ENCODE results near the gene CPPED1. TPM values are rescaled to one million over a fixed set of nuclear protein-coding genes. Genes with fewer than 3 reads are reported as not detected.

The CPPED1 gene
- total and polyA plus RNA-seq, 3 donors from 2014 or later: 34.3 to 84.3 (median 67.5) TPM

DNA sequence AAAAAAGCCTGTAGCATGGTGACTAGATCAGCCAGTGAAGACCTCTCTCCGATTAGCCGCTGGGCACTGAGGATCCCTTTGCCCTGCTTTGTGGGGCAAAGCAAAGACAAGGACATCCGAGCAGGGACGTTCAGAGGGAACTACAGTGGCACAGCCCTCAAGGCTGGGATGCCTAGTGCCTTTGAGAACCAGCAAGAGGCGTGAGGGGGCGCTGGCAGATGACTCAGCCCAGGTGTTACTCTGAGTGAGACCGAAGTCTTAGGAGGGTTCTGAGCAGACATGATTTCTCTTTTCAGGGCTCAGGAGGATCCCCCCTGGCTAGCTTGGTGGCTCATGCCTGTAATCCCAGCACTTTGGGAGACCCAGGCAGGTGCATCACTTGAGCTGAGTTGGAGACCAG is 178.6 kb downstream of the CPPED1 start:
- Histone ChIP-seq H3K4me3 (no peak overlapping the region), H3K9me3 (no peaks in the 10 kb centered on the region), H3K4me1 (no peaks in the 10 kb centered on the region), H3K27me3 (no peaks in the 10 kb centered on the region), H3K27ac (no peak overlapping the region), H3K36me3 (ENCODE audit: low read depth, missing control alignments) (no peaks in the 10 kb centered on the region)
- DNase-seq: no peak
- intact Hi-C loops (cut with DNase I; ENCODE audit: low total_unique reads): no loop called here
- 70 to 77% methylated on average over 7 of the region's 7 CpGs for WGBS, 2 donors
- TF ChIP-seq POLR2A (IDR thresholded peaks at IDR 0.05) (no peak), CTCF (IDR thresholded peaks at IDR 0.05) (no peak)

DNA sequence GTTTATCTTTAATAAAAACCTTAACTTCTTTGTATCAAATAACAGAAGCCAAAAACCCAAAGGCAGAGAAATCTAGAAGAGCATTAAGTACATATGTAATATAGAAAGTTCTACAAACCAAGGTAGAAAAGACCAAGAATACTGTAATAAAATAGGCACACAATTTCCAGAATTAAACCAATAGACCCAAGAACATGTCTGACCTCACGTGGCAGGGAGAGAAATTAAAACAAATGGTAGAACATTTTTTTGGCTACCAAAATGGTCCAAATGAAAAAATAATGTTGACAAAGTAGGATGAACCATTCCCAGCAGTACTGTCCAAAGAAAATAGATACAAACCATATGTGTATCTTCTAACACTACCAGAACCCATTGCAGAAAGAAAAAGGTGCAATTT is 183.5 kb downstream of the CPPED1 start:
- Histone ChIP-seq H3K4me3 (no peak overlapping the region), H3K4me1 (no peaks in the 10 kb centered on the region), H3K9me3 (no peaks in the 10 kb centered on the region), H3K36me3 (ENCODE audit: low read depth, missing control alignments) (no peaks in the 10 kb centered on the region), H3K27ac (no peak overlapping the region), H3K27me3 (no peaks in the 10 kb centered on the region)
- no peak for TF ChIP-seq CTCF (IDR thresholded peaks at IDR 0.05)
- TF ChIP-seq POLR2A (IDR thresholded peaks at IDR 0.05): no peak
- 41 to 58% methylated on average over 1 of the region's 1 CpG for WGBS, 2 donors
- DNase-seq: no peak
- intact Hi-C loops (cut with DNase I; ENCODE audit: low total_unique reads): no loop called here

- DNase-seq: no peak
- Histone ChIP-seq H3K36me3 (ENCODE audit: low read depth, missing control alignments) (no peaks in the 10 kb centered on the region), H3K27ac (no peak overlapping the region), H3K27me3 (no peaks in the 10 kb centered on the region), H3K4me1 (no peaks in the 10 kb centered on the region), H3K9me3 (no peaks in the 10 kb centered on the region), H3K4me3 (no peak overlapping the region)
- intact Hi-C loops (cut with DNase I; ENCODE audit: low total_unique reads): no loop called here
- WGBS, 2 donors: 94 to 99% methylated on average over 3 of the region's 3 CpGs
- TF ChIP-seq CTCF (IDR thresholded peaks at IDR 0.05): no peak
- no peak for TF ChIP-seq POLR2A (IDR thresholded peaks at IDR 0.05)
Measured at GRCh38 chr16:12618515-12618914, 185.2 kb downstream of the CPPED1 start.

DNA sequence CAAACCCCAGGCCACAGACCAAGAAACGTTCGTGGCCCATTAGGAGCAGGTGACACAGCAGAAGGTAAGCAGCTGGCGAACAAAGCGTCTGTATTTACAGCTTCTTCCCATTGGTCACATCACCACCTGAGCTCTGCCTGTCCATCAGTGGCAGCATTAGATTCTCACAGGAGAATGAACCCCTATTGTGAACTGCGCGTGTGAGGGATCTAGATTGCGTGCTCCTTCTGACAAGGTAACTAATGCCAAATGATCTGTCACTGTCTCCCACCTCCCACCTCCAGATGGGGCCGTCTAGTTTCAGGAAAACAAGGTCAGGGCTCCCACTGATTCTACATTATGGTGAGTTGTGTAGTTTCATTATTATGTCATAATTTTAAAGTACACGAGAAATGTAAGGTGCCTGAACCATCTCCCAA is 186.3 kb downstream of the CPPED1 start:
- Histone ChIP-seq H3K9me3 (no peaks in the 10 kb centered on the region), H3K36me3 (ENCODE audit: low read depth, missing control alignments) (no peaks in the 10 kb centered on the region), H3K27me3 (no peaks in the 10 kb centered on the region), H3K27ac (no peak overlapping the region), H3K4me3 (no peak overlapping the region), H3K4me1 (no peaks in the 10 kb centered on the region)
- no peak for DNase-seq
- 77 to 85% methylated on average over 9 of the region's 9 CpGs for WGBS, 2 donors
- intact Hi-C loops (cut with DNase I; ENCODE audit: low total_unique reads): no loop called here
- TF ChIP-seq POLR2A (IDR thresholded peaks at IDR 0.05) (no peak), CTCF (IDR thresholded peaks at IDR 0.05) (no peak)

DNA sequence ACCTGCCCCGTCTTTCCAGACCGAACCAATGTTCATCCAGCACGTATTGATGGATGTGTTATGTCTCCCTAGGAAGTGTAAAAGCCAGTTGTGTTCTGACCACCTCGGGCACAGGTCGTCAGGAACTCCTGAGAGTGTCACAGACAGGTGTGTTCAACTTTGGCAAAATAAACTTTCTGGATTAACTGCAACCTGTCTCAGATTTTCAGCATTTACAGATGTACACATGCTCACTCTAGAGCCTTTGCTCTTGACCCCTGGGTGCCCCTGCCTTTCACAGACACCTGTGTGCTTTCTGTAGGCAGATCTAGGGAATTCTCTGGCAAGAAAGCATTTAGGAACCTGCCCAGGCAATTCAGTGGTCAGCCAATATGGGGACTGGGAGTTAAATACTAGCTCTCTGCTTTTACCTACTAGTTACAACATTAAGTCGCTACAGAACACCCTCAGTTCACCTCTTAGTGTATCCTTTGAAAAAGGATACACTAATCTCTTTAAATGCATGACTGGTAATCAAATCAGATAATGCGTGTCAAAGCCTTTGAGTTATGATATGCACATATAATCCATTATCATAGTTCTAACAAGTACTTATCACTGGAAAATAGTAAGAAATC is 188.9 kb downstream of the CPPED1 start:
- intact Hi-C loops (cut with DNase I; ENCODE audit: low total_unique reads): no loop called here
- TF ChIP-seq POLR2A (IDR thresholded peaks at IDR 0.05): no peak
- no peak for TF ChIP-seq CTCF (IDR thresholded peaks at IDR 0.05)
- Histone ChIP-seq H3K27ac (no peak overlapping the region), H3K4me3 (no peak overlapping the region), H3K4me1 (no peaks in the 10 kb centered on the region), H3K36me3 (ENCODE audit: low read depth, missing control alignments) (no peaks in the 10 kb centered on the region), H3K27me3 (no peaks in the 10 kb centered on the region), H3K9me3 (no peaks in the 10 kb centered on the region)
- WGBS, 2 donors: 84 to 95% methylated on average over 7 of the region's 7 CpGs
- DNase-seq: no peak
